ENCODE results near the gene RHOXF1.
"Not testable (repeated sequence)": the region's sequence is repeated elsewhere in the genome, so short reads cannot be mapped to it uniquely, and the experiment has no call there.

GRCh38 chrX:120150109-120150744, 34.5 kb upstream of the RHOXF1 start:
- not testable (repeated sequence) for TF ChIP-seq POLR2AphosphoS5 (IDR thresholded peaks at IDR 0.05; ENCODE audit: low read depth, low read length); POLR2A (IDR thresholded peaks at IDR 0.05; ENCODE audit: low read depth, low read length); TAF1 (IDR thresholded peaks at IDR 0.05; ENCODE audit: borderline replicate concordance, low read depth, low read length)

All from GM12892 (cell line).